Measurements from ENCODE around the gene HNRNPM.
A peak's percentile ranks its signal among the peaks of the same experiment; 100 is the strongest.
"Not testable (repeated sequence)": the region's sequence is repeated elsewhere in the genome, so short reads cannot be mapped to it uniquely, and the experiment has no call there.

The HNRNPM gene

GRCh38 chr19:8426283-8426682, 18.5 kb upstream of the HNRNPM start:
- no peak for DNase-seq (ENCODE audit: low read depth)

- DNase-seq (ENCODE audit: low read depth), result no peak
Observed at GRCh38 chr19:8429044-8429443, 15.7 kb upstream of the HNRNPM start.

GRCh38 chr19:8429826-8430225, 14.9 kb upstream of the HNRNPM start:
- DNase-seq (ENCODE audit: low read depth), result no peak

GRCh38 chr19:8430650-8431049, 14.1 kb upstream of the HNRNPM start:
- no peak for DNase-seq (ENCODE audit: low read depth)

- no peak for DNase-seq (ENCODE audit: low read depth)
Observed at GRCh38 chr19:8438236-8438635, 6.5 kb upstream of the HNRNPM start.

GRCh38 chr19:8441725-8442544, 2.8 kb upstream of the HNRNPM start:
- DNase-seq (ENCODE audit: low read depth), result no peak

- not testable (repeated sequence) for DNase-seq (ENCODE audit: low read depth)
Observed at GRCh38 chr19:8444140-8444676, 567 bp upstream of the HNRNPM start.

GRCh38 chr19:8445488-8446001, 770 bp downstream of the HNRNPM start:
- peak; percentile 54 for DNase-seq (ENCODE audit: low read depth)

- peak; percentile 10 for DNase-seq (ENCODE audit: low read depth)
Observed at GRCh38 chr19:8446061-8446709, 1.4 kb downstream of the HNRNPM start.

- DNase-seq (ENCODE audit: low read depth), result no peak
Observed at GRCh38 chr19:8449830-8450229, 5.1 kb downstream of the HNRNPM start.

- no peak for DNase-seq (ENCODE audit: low read depth)
Observed at GRCh38 chr19:8451377-8451776, 6.6 kb downstream of the HNRNPM start.

GRCh38 chr19:8451885-8452284, 7.1 kb downstream of the HNRNPM start:
- peak; percentile 59 for DNase-seq (ENCODE audit: low read depth)

- DNase-seq (ENCODE audit: low read depth), result no peak
Observed at GRCh38 chr19:8452446-8453123, 7.8 kb downstream of the HNRNPM start.

GRCh38 chr19:8453616-8454015, 8.8 kb downstream of the HNRNPM start:
- DNase-seq (ENCODE audit: low read depth), result no peak

GRCh38 chr19:8454218-8454617, 9.4 kb downstream of the HNRNPM start:
- no peak for DNase-seq (ENCODE audit: low read depth)

- no peak for DNase-seq (ENCODE audit: low read depth)
Observed at GRCh38 chr19:8455018-8455417, 10.2 kb downstream of the HNRNPM start.

- DNase-seq (ENCODE audit: low read depth), result no peak
Observed at GRCh38 chr19:8456064-8456463, 11.3 kb downstream of the HNRNPM start.

- no peak for DNase-seq (ENCODE audit: low read depth)
Observed at GRCh38 chr19:8457209-8457608, 12.4 kb downstream of the HNRNPM start.

GRCh38 chr19:8457827-8458226, 13.1 kb downstream of the HNRNPM start:
- DNase-seq (ENCODE audit: low read depth), result no peak

GRCh38 chr19:8458380-8458779, 13.6 kb downstream of the HNRNPM start:
- no peak for DNase-seq (ENCODE audit: low read depth)

- DNase-seq (ENCODE audit: low read depth), result no peak
Observed at GRCh38 chr19:8459095-8459494, 14.3 kb downstream of the HNRNPM start.

- peak; percentile 86 for DNase-seq (ENCODE audit: low read depth)
Observed at GRCh38 chr19:8459520-8460270, 14.9 kb downstream of the HNRNPM start.

Data from EH (cell line).